SKM-1 (cell line): ENCODE results near the gene LARP1.

Experiments
- DNase-seq: peaks from one replicate; lab custom pipeline; 2025; ENCODE audit not compliant: unreplicated experiment; lab: John Stamatoyannopoulos, UW

Gene LARP1

DNA sequence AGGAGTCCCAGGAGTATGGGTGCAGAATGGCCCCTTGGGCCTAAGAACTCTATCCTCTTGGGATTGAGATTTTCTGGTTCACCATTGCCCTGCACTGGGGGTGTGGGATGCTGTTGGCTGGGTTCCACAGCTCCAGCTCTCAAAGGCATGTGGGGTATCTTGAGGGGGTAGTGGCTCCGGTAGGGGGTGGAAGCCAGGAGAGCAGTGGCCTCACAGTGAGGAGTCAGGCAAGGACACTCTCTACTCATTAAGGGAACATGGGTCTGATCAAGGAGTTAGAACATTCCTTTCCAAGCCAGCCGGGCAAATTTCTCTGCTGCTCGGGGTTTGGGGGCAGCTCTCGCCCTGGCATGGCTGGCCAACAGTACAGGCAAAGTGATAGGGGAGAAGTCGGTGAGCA is 33.0 kb downstream of the LARP1 start:
- no peak for DNase-seq

DNA sequence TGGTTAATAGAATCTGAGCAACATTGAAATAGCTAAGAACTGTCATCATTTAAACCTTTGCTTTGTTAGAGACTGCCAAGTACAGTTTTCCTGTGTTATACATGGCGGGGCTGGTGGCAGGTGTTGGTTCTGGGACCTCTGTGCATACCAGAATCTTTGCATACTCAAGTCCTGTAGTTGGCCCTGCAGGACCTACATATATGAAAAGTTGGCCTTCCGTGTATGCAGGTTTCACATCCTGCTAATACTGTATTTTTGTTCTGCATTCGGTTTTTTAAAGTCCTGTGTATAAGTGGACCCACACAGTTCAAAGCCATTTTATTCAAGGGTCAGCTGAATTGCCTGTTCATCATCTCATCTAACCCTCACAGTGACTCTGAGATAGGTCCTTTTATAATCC is 36.4 kb downstream of the LARP1 start:
- no peak for DNase-seq

DNA sequence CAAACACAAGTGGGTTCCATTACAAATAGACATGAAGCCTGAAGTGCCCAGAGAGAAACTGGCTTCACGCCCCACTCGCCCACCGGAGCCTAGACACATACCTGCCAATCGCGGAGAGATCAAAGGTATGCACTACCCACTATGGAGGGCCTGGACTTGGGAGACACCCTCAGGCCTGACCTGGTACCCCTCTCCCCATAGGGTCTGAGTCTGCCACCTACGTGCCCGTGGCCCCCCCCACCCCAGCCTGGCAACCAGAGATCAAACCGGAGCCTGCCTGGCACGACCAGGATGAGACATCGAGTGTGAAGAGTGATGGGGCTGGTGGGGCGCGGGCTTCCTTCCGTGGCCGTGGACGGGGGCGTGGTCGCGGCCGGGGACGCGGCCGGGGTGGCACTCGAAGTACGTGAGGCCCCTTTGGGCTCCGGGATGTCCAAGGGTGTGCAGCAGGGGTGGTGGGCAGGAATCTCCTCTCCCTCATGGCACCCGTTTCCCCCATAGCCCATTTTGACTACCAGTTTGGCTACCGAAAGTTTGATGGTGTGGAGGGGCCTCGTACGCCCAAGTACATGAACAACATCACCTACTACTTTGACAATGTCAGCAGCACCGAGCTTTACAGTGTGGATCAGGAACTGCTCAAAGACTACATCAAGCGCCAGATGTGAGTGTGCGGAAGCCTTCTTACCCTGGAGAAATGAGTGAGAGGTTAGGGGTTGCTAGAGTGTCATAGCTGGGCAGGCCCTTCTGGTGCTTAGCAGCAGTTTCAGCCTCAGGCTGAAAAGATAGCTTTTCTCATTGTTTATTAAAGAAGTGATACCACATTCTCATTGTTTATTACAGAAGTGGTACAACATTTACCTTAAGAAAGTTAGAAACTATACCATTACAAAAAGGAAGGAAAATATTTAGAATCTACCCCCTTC is 38.7 kb downstream of the LARP1 start:
- no peak for DNase-seq

DNA sequence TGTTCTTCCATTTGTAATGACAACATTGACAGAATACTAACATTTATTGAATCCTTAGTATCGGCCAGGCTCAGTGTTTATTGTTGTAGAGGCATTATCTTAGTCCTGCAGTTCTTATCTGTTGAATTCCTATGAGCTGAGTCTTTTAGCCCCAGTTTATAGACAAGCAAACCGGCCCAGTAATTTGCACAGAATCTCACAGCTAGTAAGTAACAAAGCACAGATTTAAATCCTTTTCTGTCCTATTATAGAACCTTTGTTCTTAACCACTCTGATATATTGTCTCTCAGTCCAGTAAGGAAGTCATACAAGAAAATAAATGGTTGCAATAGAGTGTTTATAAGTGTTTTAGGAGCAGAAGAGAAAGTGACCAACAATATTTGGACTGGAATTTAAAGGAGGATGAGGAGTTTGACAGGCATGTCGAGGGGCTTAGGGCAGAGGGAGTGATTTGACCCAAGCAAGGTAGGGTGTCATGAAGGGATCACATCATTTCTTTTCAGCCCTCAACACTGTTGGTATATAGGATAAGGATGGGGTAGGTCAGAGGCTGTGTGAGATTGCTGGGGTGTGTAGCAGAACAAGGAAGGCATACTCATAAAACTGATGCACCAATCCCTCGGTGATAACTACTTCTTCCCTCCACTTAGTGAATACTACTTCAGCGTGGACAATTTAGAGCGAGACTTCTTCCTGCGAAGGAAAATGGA is 39.5 kb downstream of the LARP1 start:
- no peak for DNase-seq

DNA sequence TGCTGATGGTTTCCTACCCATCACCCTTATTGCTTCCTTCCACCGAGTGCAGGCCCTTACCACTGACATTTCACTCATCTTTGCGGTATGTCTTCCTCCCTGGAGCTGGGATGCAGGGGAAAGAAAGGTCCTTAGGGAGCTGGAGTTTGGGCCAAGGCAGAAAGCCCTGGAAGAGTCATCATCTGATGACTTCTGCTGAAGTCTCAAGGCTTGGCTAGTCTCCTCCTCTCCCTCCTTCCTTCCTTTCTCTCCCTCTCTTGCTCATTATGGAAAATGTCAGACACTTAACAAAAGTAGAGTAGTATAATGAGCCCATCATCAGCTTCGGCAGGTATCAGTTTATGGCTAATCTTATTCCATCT is 40.0 kb downstream of the LARP1 start:
- DNase-seq: no peak

DNA sequence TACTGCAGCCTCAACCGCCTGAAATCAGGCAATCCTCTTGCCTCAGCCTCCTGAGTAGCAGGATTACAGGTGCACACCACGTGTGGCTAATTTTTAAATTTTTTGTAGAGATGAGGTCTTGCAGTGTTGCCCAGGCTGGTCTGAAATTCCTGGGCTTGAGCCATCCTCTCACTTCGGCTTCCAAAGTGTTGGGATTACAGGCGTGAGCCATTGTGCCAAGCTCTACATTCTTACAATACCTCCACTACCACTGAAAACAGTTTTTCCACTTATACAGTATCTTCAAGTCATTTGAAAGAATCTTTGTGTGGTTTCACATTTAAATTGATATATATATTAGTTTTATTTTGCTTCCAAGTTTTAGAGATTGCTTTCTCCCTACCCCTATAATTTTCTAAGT is 42.6 kb downstream of the LARP1 start:
- DNase-seq: no peak

DNA sequence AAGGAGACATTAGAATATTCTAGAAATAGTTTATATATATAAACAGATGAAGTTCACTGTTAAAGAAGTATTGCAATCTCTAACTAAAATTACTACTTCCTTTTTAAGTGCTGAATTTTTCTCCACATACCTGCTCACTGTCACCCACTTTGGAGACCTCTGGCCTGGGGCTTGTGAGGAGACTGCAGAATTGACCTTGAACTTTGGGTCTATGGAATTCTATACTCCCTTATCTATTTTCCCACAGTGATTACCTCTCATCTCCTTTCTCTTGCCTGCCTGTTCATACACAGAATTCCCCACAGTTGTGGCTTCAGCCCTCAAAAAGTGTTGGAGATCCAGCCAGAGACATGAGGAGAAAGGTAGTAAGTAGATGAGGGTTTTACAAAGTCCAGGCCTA is 45.4 kb downstream of the LARP1 start:
- no peak for DNase-seq

DNA sequence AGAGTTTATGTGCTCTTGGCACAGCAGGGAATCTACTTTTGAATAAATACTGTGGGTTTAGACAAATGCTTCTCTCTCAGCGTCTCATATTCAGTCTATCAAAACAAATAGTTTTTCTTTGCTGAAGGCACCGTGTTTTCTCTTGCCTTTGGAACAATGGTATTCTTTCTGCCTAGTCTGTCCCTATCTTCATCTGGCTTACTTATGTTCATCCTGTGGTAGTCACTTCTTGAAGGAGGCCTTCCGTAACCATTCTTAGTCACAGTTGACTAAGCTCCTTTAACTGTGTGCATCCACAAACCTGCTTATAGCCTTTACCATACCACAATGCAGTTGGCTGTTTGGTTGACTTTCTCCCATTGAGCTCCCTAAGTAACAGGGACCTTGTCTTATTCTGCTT is 45.9 kb downstream of the LARP1 start:
- no peak for DNase-seq

DNA sequence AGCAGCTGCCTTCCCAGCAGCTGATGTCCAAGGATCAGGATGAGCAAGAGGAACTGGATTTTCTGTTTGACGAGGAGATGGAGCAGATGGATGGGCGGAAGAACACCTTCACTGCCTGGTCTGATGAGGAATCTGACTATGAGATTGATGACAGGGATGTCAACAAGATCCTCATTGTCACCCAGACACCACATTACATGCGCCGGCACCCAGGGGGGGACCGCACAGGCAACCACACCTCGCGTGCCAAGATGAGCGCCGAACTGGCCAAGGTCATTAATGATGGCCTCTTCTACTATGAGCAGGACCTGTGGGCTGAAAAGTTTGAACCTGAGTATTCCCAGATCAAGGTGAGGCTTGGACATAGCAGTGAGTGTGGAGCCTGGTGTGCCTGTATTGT is 46.9 kb downstream of the LARP1 start:
- no peak for DNase-seq

DNA sequence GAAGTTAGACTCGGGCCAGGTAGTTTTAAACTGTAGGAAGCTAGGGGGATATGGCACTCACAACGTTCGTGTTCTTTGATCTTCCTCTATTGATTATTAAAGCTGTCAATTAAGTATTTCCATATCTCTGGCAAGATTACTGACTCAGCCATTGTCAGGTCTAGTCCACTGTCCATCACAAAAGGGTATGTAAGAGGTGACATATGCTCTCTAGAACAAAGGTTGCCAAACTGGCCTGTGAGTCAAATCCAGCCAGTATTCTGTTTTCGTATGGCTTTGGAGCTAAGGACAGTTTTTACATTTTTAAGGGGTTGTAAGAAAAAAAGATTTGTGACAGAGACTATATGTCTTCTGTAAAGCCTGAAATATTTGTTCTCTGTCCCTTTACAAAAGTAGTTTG is 51.0 kb downstream of the LARP1 start:
- no peak for DNase-seq

DNA sequence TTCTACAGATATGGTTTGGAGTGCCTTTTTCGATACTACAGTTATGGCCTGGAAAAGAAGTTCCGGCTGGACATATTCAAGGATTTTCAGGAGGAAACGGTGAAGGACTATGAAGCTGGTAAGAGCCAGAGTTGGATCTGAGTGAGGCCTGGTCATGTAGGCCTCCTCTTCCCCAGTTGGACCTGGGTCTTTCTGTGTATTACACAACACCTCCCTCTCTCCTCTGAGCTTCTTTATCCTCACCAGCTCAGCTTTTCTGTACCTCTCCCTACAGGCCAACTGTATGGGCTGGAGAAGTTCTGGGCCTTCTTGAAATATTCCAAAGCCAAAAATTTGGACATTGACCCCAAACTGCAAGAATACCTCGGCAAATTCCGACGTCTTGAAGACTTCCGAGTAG is 56.1 kb downstream of the LARP1 start:
- no peak for DNase-seq

DNA sequence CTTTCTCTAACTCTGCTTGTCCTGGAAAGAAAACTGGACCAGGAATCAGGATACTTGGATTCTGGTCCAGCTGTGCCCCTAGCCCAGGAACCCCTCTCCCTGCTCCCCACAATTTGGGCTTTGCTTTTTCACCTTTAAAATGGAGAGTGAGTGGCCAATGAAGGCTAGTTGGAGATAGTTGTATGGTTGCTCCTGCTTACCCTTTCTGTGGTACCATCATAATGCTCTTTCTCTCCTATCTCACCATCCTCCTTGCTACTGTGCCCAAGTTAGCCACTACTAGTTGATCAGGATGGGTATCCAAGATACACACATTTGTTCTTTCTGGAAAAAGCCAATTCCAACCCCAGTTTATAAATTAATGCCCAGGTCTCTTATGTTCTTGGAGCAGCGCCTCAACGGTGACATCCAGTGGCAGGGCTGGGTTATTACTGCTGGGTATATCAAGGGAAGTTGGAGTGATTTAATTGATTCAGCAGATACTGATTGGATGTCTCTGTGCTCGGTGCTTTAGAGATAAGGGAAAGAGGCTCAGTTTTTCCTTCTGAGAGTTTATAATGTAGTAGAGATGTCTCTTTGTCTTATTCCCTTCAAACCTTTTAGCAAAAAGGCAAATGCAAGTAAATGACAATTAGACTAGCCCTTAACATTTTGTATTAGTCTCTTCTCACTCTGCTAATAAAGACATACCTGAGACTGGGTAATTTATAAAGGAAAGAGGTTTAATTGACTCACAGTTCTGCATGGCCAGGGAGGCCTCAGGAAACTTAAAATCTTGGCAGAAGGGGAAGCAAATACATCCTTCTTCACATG is 56.7 kb downstream of the LARP1 start:
- DNase-seq: peak; percentile 34

DNA sequence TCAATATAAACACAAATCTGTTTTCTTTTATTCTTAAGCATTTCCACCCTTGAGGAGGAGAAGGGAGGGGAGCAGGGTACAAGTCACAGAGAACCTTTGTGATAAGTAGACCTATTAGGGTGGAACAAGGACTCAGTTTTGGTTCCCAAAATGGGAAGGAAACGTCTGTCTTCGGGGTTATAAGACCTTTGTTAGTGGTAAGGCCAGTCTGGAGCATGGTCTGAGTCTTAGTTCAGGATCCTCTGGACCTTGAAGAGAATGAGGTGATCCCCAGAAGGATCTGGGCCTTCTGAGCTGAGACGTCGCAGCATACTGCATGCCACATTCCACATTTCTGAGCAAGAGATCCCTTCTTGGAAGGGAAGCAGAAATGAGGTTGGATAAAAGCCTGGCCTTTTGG is 58.0 kb downstream of the LARP1 start:
- DNase-seq: no peak

DNA sequence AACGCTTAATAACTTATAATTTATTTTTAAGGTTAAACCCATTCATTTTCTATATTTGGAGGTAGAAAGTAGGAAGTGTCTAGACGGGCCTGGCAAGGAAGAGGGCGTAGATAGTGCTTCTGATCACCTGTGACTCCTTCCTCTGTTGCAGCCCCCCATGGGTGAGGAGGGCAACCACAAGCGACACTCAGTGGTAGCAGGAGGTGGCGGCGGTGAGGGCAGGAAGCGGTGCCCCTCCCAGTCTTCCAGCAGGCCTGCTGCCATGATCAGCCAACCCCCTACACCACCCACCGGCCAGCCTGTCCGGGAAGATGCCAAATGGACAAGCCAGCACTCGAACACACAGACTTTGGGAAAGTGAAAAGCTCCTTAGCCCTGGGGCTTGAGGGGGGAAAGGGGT is 58.6 kb downstream of the LARP1 start:
- DNase-seq: no peak

DNA sequence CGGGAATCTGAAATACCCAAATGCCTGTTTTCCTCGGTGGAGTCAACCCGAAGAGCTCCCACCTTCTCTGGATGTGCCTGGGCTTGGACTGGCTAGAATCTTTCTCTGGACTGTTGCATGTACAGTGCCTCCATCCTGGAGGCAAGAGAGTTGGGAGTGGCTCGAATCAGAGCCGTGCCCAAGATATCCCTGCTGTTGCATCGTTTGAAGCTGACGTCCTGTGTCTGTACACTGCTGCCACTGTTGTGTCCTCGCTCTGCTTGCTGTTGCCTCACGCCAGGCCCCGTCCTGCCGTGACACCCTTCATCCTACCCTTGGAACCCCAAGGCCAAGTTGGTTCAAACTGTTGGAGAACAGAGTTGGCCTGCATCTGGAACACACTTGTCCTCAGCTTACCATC is 59.8 kb downstream of the LARP1 start:
- no peak for DNase-seq

DNA sequence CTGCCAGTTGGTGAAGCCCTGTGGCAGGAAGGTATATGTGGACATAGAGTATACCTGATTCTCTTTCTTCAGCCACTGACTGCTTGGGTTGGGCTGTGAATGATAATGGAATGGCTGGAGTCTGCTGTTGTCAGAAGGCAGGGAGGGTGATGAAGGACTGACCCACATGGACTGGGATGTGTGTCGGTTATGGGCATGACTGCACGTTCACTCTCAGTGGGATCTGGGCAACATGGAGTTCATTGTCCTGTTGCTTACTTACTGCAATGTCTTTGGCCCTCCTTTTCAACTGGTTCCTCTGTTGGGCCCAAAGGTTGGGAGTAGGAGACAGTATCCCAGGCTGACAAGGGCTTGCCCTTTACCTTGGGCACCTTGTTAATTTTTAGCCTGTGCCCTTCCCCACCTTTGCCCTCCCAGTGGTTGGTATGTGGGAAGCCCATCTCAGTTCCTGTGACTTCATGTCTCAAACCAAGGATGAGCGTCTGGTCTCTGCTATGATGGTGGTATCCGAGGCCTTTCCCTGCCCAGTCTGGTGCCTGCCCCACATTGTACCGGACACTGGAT is 60.6 kb downstream of the LARP1 start:
- DNase-seq: no peak

DNA sequence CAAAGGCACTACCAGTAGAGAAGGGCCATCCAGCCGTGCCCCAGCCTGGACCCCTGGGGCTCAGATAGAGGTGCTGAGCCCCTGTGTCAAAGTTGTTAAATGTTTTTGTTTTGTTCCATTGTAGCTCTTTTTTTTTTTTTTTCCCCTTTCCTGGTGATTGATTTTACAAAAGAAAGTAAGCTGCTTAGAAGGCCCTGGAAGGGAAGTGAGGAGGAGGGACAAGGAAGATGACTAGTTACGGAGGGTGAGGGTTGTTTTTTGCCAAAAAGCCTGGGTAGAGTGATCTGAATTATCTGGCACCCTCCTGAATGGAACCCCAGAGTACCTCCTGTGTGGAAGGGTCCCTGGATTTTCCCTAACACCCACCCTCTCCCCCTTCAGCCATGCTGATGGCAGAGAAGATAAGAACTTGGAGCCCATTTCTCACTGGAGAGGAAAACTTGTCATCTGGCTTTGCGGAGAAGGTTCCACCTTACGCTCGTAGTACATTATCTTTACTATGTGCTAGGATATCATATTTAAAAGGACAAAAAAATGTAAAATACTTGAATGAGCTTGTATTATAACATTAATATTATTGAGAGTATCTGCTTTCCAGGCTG is 61.8 kb downstream of the LARP1 start:
- no peak for DNase-seq

DNA sequence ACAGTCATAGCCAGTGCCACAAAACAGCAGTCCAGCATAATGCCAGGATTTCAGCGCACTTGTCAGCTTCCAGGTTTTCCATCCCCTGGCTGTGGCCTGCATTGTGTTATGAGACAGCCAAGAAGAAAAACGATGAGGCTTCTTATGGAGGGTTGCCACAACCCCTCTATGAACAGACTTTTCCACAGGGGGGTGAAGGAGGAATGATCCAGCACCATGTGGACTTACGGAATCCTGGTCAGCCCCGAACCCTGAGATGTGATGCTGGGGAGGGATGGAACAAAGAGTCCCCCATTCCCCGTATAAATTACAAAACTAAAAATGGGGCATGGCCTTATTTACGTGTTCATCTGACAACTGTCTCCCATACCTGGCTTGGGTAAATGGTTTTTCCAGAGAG is 62.6 kb downstream of the LARP1 start:
- no peak for DNase-seq

DNA sequence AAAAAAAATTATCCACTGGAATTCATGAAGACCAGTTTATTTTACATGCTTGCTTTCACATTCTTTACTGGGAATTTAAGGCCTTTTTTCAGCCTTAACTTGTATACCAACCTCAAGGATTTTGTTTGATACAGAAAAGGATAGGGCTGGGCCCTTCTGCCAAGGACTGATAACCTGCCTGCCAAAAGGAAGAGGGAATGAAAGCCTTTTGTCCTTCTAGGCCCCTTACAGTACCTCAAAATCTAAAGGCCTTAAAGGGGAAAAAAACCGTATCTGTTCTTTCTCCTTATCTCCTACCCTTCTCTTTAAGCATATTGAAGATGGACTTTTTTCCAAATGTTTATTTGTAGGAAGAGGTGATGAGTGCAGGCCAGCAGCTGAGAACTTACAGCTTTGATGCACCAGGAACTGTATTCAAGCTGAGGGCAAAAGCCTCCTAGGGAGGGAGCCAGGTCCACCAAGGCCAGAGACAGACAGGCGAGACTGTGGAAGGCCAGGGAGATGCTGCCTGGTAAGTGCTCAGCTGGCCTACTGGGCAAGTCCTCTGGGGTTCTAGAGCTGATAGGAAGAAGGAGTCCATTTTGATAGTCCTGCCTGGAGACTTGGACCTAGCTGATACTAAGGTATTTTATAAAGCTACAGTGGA is 63.4 kb downstream of the LARP1 start:
- no peak for DNase-seq

DNA sequence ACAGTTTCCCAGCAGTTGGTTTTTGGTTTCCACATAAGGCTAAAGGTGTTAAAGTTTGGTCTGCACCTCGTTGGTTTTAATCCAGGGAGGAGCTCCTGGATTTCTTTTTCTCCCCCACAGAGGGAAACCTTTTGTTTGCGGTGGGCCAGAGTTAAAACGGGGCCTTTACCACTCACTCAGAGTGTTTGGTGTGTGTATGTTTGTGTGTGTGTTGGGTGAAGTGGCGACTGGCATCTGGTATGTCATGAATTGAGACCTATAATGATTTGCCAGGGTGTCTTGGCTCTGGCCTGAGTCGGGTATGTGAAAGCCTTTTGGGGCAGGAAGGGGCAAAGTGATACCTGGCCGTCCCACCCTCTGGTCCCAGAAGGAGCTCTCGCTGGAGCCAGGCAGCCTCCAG is 64.4 kb downstream of the LARP1 start:
- no peak for DNase-seq

DNA sequence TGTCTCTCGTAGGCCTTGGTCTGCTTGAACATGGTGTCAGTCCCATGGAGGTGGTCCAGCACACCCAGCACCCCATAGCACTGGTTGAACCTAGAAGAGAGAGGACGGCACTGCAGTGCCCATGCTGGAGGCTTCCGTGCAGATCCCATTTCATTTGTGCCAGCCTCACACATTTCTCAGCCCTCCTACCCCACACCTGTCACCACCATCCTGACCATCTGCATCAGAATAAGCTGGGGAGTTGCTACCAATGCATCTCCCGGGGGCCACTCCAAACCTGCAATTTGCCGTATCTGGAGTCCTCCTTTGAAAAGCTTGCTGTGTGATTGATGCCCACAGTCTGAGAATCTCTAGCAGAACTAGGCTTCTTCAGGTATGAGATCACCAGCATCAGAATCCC is 65.2 kb downstream of the LARP1 start:
- no peak for DNase-seq
